Endothelial cell of umbilical vein (primary cell): ENCODE results near the gene TRPM1. TPM values are rescaled to one million over a fixed set of nuclear protein-coding genes. Genes with fewer than 3 reads are reported as not detected.

ENCODE experiments used
- BruUV-seq: library from RNA; stranded (reverse); fragments of 400-500 nt; replicated peaks from 2 replicates; lab custom pipeline; 2021; lab: Mats Ljungman, UMichigan
- CTCF ChIA-PET: fragments of 300-600, 350-600 bp; sonication (Branson Sonifier 250); formaldehyde crosslinking; loops from one replicate; lab custom pipeline; 2021; ENCODE audit warnings: antibody characterized with exemption, inconsistent platforms; lab: Charles Lee
- POLR2A ChIA-PET: fragments of 300-600, 350-600 bp; sonication (Branson Sonifier 250); formaldehyde crosslinking; loops from one replicate; lab custom pipeline; 2021; ENCODE audit warnings: antibody characterized with exemption, inconsistent platforms; lab: Charles Lee
- DNase-seq: peaks from one replicate; pipeline ENCODE4 v3.0.0-alpha.2; 2011; ENCODE audit warnings: low read depth, low spot score
- FAIRE-seq: peaks from 2 replicates; lab custom pipeline; 2011; peaks lifted over from hg19 to GRCh38; lab: Jason Lieb, UNC
- H2AFZ ChIP-seq: 2 replicates; pipeline ENCODE4 v1.6.0; 2012; ENCODE audit warnings: low read depth, low read length, control low read depth, inconsistent platforms
- H3K27ac ChIP-seq: 2 replicates; pipeline ENCODE4 v1.5.1; 2011; ENCODE audit warnings: low read depth, mild to moderate bottlenecking, control low read depth, low read length, moderate library complexity; ENCODE audit not compliant: insufficient read depth
- H3K27me3 ChIP-seq, 2 experiments: 2 replicates each; pipeline versions ENCODE4 v1.6.0 to v1.6.1; 2011; ENCODE audit warnings: low read length in 2 of 2, mixed read lengths in 1 of 2; ENCODE audit not compliant: control insufficient read depth in 2 of 2, insufficient read depth in 2 of 2
- H3K36me3 ChIP-seq, 2 experiments: 2 replicates in 1 of 2; 3 replicates in 1 of 2; pipeline ENCODE4 v1.5.1; 2011; ENCODE audit warnings: low read length in 2 of 2, mild to moderate bottlenecking in 1 of 2, moderate library complexity in 1 of 2; ENCODE audit not compliant: control insufficient read depth in 2 of 2, insufficient read depth in 2 of 2; ENCODE audit errors: extremely low read depth in 1 of 2
- H3K4me1 ChIP-seq: 3 replicates; pipeline ENCODE4 v1.5.1; 2011; ENCODE audit warnings: mild to moderate bottlenecking, low read length; ENCODE audit not compliant: control insufficient read depth, insufficient read depth; ENCODE audit errors: extremely low read depth
- H3K4me2 ChIP-seq: 2 replicates; pipeline ENCODE4 v1.6.1; 2011; ENCODE audit warnings: low read length, control low read depth, mixed read lengths; ENCODE audit not compliant: insufficient read depth
- H3K4me3 ChIP-seq, 3 experiments: fragments of 200-600 bp in 1 of 3; sonication (generic), shearing (Covaris generic) in 1 of 3; replicated peaks in 1 of 3; 2 replicates each; pipeline ENCODE4 v1.5.1; 2011 to 2016; ENCODE audit warnings: control low read depth in 3 of 3, low read length in 3 of 3, mild to moderate bottlenecking in 2 of 3, inconsistent platforms in 1 of 3, low read depth in 1 of 3, moderate library complexity in 1 of 3; ENCODE audit not compliant: insufficient read depth in 1 of 3
- H3K79me2 ChIP-seq: 2 replicates; pipeline ENCODE4 v1.6.0; 2012; ENCODE audit warnings: low read length, inconsistent platforms; ENCODE audit not compliant: control insufficient read depth, insufficient read depth
- H3K9ac ChIP-seq: replicated peaks from 2 replicates; pipeline ENCODE3; 2011; ENCODE audit warnings: low read length, control low read depth; ENCODE audit not compliant: insufficient read depth; ENCODE audit errors: extremely low read depth
- H3K9me1 ChIP-seq: replicated peaks from 3 replicates; pipeline ENCODE4 v1.6.0; 2011; ENCODE audit warnings: mild to moderate bottlenecking, low read length; ENCODE audit not compliant: control insufficient read depth, insufficient read depth; ENCODE audit errors: extremely low read depth
- H3K9me3 ChIP-seq: replicated peaks from 2 replicates; pipeline ENCODE4 v1.5.1; 2012; ENCODE audit warnings: low read length, inconsistent platforms; ENCODE audit not compliant: control insufficient read depth, insufficient read depth
- H4K20me1 ChIP-seq: replicated peaks from 2 replicates; pipeline ENCODE3; 2011; ENCODE audit warnings: mild to moderate bottlenecking, low read length; ENCODE audit not compliant: control insufficient read depth, insufficient read depth; ENCODE audit errors: extremely low read depth
- FOS ChIP-seq: IDR thresholded peaks from 2 replicates; pipeline ENCODE4 v1.6.1; 2011; ENCODE audit warnings: mild to moderate bottlenecking, low read length, moderate library complexity, borderline replicate concordance; ENCODE audit not compliant: insufficient read depth
- MYC ChIP-seq: IDR thresholded peaks from one replicate; pipeline ENCODE4 v1.6.1; 2011; ENCODE audit warnings: mild to moderate bottlenecking, low read depth, low read length
- POLR2AphosphoS5 ChIP-seq: IDR thresholded peaks from 2 replicates; pipeline ENCODE4 v1.6.1; 2012; ENCODE audit warnings: low read depth, mild to moderate bottlenecking, control low read depth, low read length, moderate library complexity; ENCODE audit not compliant: insufficient read depth
- dilution Hi-C: fragments of 300-500 bp; cut with MboI; formaldehyde crosslinking; loops from one replicate; pipeline ENCODE4 v1.15.0; 2019; ENCODE audit warnings: low sequenced_read_pairs; ENCODE audit not compliant: extremely low pct_ligation_motif_present
- intact Hi-C: fragments of 100-400 bp; cut with micrococcal nuclease; formaldehyde crosslinking; loops from one replicate; pipeline ENCODE4 v1.10.0; 2022
- polyA plus RNA-seq, 4 experiments: library from polyadenylated mRNA; depleted of rRNA in 3 of 4; stranded (reverse) in 3 of 4; unstranded in 1 of 4; fragments of >200 nt; gene quantifications; 2 replicates each; pipeline versions ENCODE4 v1.2.1 to v1.2.3, GENCODE V29; 2011 to 2012; ENCODE audit warnings: missing spikeins in 1 of 4
- total RNA-seq: library from RNA; stranded (reverse); gene quantifications from 2 replicates; pipeline ENCODE4 v1.2.3, GENCODE V29; 2021
- TF ChIP-seq, protein P1 (sequence below), 2 donors: IDR thresholded peaks; 1 replicate in 1 of 2; 2 replicates in 1 of 2; pipeline ENCODE4 v1.5.1; 2011; ENCODE audit warnings: low read length in 2 of 2, mild to moderate bottlenecking in 2 of 2, moderate library complexity in 2 of 2, control low read depth in 1 of 2, inconsistent platforms in 1 of 2, low read depth in 1 of 2; ENCODE audit not compliant: insufficient read depth in 1 of 2; ENCODE audit errors: extremely low read depth in 1 of 2
- TF ChIP-seq, protein P2 (sequence below): IDR thresholded peaks from 2 replicates; pipeline ENCODE4 v1.6.1; 2011; ENCODE audit not compliant: insufficient read depth, insufficient read length

TRPM1 gene
- total and polyA plus RNA-seq, 2 donors (not counting 3 experiments of a cell fraction or from before 2014, with no cell fraction given), result 0.19 TPM; not detected in 1

DNA sequence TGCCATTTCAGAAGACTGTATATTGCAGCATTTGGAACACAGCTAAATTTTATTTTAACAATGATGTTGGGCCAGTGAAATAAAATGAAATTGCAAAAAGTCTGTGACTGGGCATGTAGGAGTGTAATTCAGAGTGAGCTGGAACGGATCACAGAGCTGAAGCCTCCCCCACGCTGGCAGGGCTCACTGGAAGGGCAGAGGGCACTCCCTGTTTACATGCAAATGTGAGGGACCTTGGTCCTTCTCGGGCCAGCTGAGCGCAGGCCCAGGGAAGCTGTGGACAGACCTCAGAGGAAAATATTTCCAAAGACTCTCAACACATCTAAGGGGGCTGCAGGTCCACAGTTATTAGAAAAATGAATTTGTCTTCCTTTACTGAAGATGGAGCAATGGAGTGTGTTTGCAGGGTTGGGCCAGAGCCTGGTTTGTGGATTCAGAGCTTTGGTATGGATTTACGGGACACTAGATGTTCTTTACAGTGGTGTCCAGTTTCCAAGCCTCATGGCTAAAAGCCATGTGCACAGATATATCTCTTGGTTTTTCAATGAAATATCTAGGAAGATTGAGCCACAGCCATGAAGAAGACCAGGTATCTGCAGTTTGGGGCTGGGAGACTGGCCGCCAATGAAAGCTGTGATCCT lies 32.0 kb downstream of the TRPM1 start:
- DNase-seq (peak; percentile 17), FAIRE-seq (no peak)
- H4K20me1 ChIP-seq, result no peaks in the 10 kb centered on the region
- no peak overlapping the region for H3K9ac ChIP-seq
- H3K27me3 ChIP-seq, result peaks cover 2% of the 10 kb centered on the region in 2 experiments
- no peak overlapping the region for H3K4me3 ChIP-seq
- TF ChIP-seq, protein P1, sequence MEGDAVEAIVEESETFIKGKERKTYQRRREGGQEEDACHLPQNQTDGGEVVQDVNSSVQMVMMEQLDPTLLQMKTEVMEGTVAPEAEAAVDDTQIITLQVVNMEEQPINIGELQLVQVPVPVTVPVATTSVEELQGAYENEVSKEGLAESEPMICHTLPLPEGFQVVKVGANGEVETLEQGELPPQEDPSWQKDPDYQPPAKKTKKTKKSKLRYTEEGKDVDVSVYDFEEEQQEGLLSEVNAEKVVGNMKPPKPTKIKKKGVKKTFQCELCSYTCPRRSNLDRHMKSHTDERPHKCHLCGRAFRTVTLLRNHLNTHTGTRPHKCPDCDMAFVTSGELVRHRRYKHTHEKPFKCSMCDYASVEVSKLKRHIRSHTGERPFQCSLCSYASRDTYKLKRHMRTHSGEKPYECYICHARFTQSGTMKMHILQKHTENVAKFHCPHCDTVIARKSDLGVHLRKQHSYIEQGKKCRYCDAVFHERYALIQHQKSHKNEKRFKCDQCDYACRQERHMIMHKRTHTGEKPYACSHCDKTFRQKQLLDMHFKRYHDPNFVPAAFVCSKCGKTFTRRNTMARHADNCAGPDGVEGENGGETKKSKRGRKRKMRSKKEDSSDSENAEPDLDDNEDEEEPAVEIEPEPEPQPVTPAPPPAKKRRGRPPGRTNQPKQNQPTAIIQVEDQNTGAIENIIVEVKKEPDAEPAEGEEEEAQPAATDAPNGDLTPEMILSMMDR (IDR thresholded peaks at IDR 0.05; ENCODE audit: extremely low read depth in 1 of 2, insufficient read depth in 1 of 2, low read depth in 1 of 2, low read length in 2 of 2), result no peak
- TF ChIP-seq, protein P2, sequence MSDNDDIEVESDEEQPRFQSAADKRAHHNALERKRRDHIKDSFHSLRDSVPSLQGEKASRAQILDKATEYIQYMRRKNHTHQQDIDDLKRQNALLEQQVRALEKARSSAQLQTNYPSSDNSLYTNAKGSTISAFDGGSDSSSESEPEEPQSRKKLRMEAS, result no peak
- TF ChIP-seq FOS (no peak), POLR2AphosphoS5 (no peak), MYC (no peak)
- H3K4me1 ChIP-seq, result no peaks in the 10 kb centered on the region
- H3K9me1 ChIP-seq, result no peaks in the 10 kb centered on the region
- no peaks in the 10 kb centered on the region for H3K9me3 ChIP-seq
- no peak overlapping the region for H3K4me2 ChIP-seq
- H2AFZ ChIP-seq, result no peak overlapping the region
- intact Hi-C loops, result no loop called here
- H3K36me3 ChIP-seq, result no peaks in the 10 kb centered on the region
- no peak overlapping the region for H3K27ac ChIP-seq
- POLR2A ChIA-PET, result no interaction called here
- CTCF ChIA-PET, result no interaction called here
- dilution Hi-C loops, result no loop called here
- no TSS peak for BruUV-seq
- H3K79me2 ChIP-seq, result no peaks in the 10 kb centered on the region
